IPS DF 19.7 (cell line): ENCODE data around the gene SFSWAP.
"Not testable (repeated sequence)": the region's sequence is repeated elsewhere in the genome, so short reads cannot be mapped to it uniquely, and the experiment has no call there.

ENCODE experiments used
- DNase-seq: peaks from one replicate; pipeline ENCODE4 v3.0.0-alpha.2; 2013; ENCODE audit warnings: low read depth, low spot score

The SFSWAP gene

GRCh38 chr12:131735476-131736445 is 24.9 kb downstream of the SFSWAP start:
- DNase-seq: no peak

GRCh38 chr12:131736446-131737149 is 25.7 kb downstream of the SFSWAP start:
- DNase-seq: no peak

GRCh38 chr12:131737150-131737827 is 26.4 kb downstream of the SFSWAP start:
- DNase-seq: peak; percentile 35

GRCh38 chr12:131738196-131738595 is 27.3 kb downstream of the SFSWAP start:
- DNase-seq: no peak

- no peak for DNase-seq
Measured at GRCh38 chr12:131740626-131741025, 29.7 kb downstream of the SFSWAP start.

- DNase-seq: not testable (repeated sequence)
Measured at GRCh38 chr12:131742761-131743160, 31.9 kb downstream of the SFSWAP start.

- DNase-seq: not testable (repeated sequence)
Measured at GRCh38 chr12:131743410-131743809, 32.5 kb downstream of the SFSWAP start.

GRCh38 chr12:131743880-131744279 is 33.0 kb downstream of the SFSWAP start:
- DNase-seq: not testable (repeated sequence)

- not testable (repeated sequence) for DNase-seq
Measured at GRCh38 chr12:131744675-131745074, 33.8 kb downstream of the SFSWAP start.

- DNase-seq: no peak
Measured at GRCh38 chr12:131745706-131746105, 34.8 kb downstream of the SFSWAP start.

GRCh38 chr12:131747276-131748177 is 36.6 kb downstream of the SFSWAP start:
- DNase-seq: no peak

GRCh38 chr12:131749618-131750315 is 38.9 kb downstream of the SFSWAP start:
- DNase-seq: no peak

- DNase-seq: no peak
Measured at GRCh38 chr12:131751335-131751734, 40.4 kb downstream of the SFSWAP start.

- no peak for DNase-seq
Measured at GRCh38 chr12:131752451-131752850, 41.6 kb downstream of the SFSWAP start.

- DNase-seq: no peak
Measured at GRCh38 chr12:131753005-131753404, 42.1 kb downstream of the SFSWAP start.

- no peak for DNase-seq
Measured at GRCh38 chr12:131753757-131754156, 42.9 kb downstream of the SFSWAP start.

GRCh38 chr12:131754184-131754583 is 43.3 kb downstream of the SFSWAP start:
- no peak for DNase-seq

- DNase-seq: peak; percentile 59
Measured at GRCh38 chr12:131755305-131756113, 44.6 kb downstream of the SFSWAP start.

- DNase-seq: no peak
Measured at GRCh38 chr12:131756441-131756840, 45.6 kb downstream of the SFSWAP start.
